WTC11 (cell line): Measurements from ENCODE around the gene NTMT2.

Source experiments
- GABPB1 ChIP-seq: sonication (generic); formaldehyde crosslinking; IDR thresholded peaks from 2 replicates; pipeline ENCODE4 v1.8.1; 2023; ENCODE audit warnings: mild to moderate bottlenecking, missing genetic modification reagents
- NFE2L1 ChIP-seq: sonication (generic); formaldehyde crosslinking; IDR thresholded peaks from 2 replicates; pipeline ENCODE4 v1.8.1; 2023; ENCODE audit warnings: missing genetic modification reagents
- ZNF232 ChIP-seq: sonication (generic); formaldehyde crosslinking; IDR thresholded peaks from 2 replicates; pipeline ENCODE4 v1.8.0; 2022; ENCODE audit warnings: mild to moderate bottlenecking, missing genetic modification reagents
- TF ChIP-seq, protein P1 (sequence below): sonication (generic); formaldehyde crosslinking; IDR thresholded peaks from 2 replicates; pipeline ENCODE4 v1.8.1; 2023; ENCODE audit warnings: mild to moderate bottlenecking, missing genetic modification reagents, moderate library complexity
- TF ChIP-seq, protein P2 (sequence below): fragments of 200-600 bp; IDR thresholded peaks from 2 replicates; pipeline ENCODE4 v1.8.0; 2022; ENCODE audit warnings: antibody characterized with exemption

DNA sequence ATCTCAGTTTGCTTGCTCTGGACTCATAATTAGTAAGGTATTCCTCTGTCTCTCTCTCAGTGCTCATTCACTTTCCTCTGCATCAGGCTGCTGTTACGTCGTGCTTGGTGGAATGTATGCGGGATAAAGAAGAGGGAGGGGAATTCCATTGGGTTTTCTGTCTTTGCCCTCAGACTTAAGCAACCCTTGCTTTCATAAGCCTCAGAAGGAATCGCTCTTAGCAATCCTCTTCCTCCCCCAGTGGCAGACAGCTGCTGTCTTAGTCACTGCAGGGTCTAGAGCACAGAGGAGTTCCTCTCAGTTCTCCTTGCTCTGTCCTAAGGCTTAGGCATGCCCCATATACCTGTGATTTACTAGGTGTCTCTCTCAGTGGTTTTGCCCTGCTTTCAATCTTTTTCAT, 19.1 kb upstream of the NTMT2 start:
- TF ChIP-seq, protein P1, sequence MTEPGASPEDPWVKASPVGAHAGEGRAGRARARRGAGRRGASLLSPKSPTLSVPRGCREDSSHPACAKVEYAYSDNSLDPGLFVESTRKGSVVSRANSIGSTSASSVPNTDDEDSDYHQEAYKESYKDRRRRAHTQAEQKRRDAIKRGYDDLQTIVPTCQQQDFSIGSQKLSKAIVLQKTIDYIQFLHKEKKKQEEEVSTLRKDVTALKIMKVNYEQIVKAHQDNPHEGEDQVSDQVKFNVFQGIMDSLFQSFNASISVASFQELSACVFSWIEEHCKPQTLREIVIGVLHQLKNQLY (CRISPR knock-in tag): no peak
- TF ChIP-seq, protein P2, sequence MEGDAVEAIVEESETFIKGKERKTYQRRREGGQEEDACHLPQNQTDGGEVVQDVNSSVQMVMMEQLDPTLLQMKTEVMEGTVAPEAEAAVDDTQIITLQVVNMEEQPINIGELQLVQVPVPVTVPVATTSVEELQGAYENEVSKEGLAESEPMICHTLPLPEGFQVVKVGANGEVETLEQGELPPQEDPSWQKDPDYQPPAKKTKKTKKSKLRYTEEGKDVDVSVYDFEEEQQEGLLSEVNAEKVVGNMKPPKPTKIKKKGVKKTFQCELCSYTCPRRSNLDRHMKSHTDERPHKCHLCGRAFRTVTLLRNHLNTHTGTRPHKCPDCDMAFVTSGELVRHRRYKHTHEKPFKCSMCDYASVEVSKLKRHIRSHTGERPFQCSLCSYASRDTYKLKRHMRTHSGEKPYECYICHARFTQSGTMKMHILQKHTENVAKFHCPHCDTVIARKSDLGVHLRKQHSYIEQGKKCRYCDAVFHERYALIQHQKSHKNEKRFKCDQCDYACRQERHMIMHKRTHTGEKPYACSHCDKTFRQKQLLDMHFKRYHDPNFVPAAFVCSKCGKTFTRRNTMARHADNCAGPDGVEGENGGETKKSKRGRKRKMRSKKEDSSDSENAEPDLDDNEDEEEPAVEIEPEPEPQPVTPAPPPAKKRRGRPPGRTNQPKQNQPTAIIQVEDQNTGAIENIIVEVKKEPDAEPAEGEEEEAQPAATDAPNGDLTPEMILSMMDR: no peak
- TF ChIP-seq GABPB1 (CRISPR knock-in tag): no peak
- TF ChIP-seq NFE2L1 (CRISPR knock-in tag): no peak
- no peak for TF ChIP-seq ZNF232
